ENCODE measurements around the gene ARFGAP2.
"Not testable (repeated sequence)": the region's sequence is repeated elsewhere in the genome, so short reads cannot be mapped to it uniquely, and the experiment has no call there.

The ARFGAP2 gene

GRCh38 chr11:47207459-47207858, 30.8 kb upstream of the ARFGAP2 start:
- Histone ChIP-seq H3K4me2 (ENCODE audit: low read depth, low read length, poor library complexity, severe bottlenecking) (no peak overlapping the region), H3K4me3 (ENCODE audit: insufficient read depth, low read length, poor library complexity, severe bottlenecking) (no peak overlapping the region), H3K36me3 (ENCODE audit: low read length) (no peaks in the 10 kb centered on the region), H3K9me3 (ENCODE audit: insufficient read depth, low read length) (no peaks in the 10 kb centered on the region), H3K79me2 (ENCODE audit: insufficient read depth, low read length) (no peaks in the 10 kb centered on the region), H3K9me2 (replicated peaks; ENCODE audit: insufficient read depth, low read length) (no peaks in the 10 kb centered on the region), H3K9ac (ENCODE audit: low read length) (no peak overlapping the region), H3K27me3 (ENCODE audit: low read length) (no peaks in the 10 kb centered on the region), H3F3A (ENCODE audit: insufficient read depth) (no peaks in the 10 kb centered on the region), H4K20me1 (ENCODE audit: low read depth, low read length) (no peaks in the 10 kb centered on the region), H3K27ac (ENCODE audit: low read depth, low read length) (no peak overlapping the region), H2AFZ (ENCODE audit: low read depth, low read length, severe bottlenecking) (no peak overlapping the region)
- no peak for TF ChIP-seq EZH2phosphoT487 (conservative IDR thresholded peaks at IDR 0.05; ENCODE audit: low read length)
- TF ChIP-seq, protein P1, sequence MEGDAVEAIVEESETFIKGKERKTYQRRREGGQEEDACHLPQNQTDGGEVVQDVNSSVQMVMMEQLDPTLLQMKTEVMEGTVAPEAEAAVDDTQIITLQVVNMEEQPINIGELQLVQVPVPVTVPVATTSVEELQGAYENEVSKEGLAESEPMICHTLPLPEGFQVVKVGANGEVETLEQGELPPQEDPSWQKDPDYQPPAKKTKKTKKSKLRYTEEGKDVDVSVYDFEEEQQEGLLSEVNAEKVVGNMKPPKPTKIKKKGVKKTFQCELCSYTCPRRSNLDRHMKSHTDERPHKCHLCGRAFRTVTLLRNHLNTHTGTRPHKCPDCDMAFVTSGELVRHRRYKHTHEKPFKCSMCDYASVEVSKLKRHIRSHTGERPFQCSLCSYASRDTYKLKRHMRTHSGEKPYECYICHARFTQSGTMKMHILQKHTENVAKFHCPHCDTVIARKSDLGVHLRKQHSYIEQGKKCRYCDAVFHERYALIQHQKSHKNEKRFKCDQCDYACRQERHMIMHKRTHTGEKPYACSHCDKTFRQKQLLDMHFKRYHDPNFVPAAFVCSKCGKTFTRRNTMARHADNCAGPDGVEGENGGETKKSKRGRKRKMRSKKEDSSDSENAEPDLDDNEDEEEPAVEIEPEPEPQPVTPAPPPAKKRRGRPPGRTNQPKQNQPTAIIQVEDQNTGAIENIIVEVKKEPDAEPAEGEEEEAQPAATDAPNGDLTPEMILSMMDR (IDR thresholded peaks at IDR 0.05; ENCODE audit: insufficient read depth, low read length, poor library complexity, severe bottlenecking) = no peak

- H2AFZ ChIP-seq (ENCODE audit: low read depth, low read length, severe bottlenecking); H3K27me3 ChIP-seq (ENCODE audit: low read length); H3K4me2 ChIP-seq (ENCODE audit: low read depth, low read length, poor library complexity, severe bottlenecking); H4K20me1 ChIP-seq (ENCODE audit: low read depth, low read length); H3K27ac ChIP-seq (ENCODE audit: low read depth, low read length); H3K9ac ChIP-seq (ENCODE audit: low read length); H3F3A ChIP-seq (ENCODE audit: insufficient read depth); H3K9me2 ChIP-seq (replicated peaks; ENCODE audit: insufficient read depth, low read length); H3K36me3 ChIP-seq (ENCODE audit: low read length); H3K79me2 ChIP-seq (ENCODE audit: insufficient read depth, low read length); H3K9me3 ChIP-seq (ENCODE audit: insufficient read depth, low read length); H3K4me3 ChIP-seq (ENCODE audit: insufficient read depth, low read length, poor library complexity, severe bottlenecking): not testable (repeated sequence)
Measured at GRCh38 chr11:47206577-47206976, 29.9 kb upstream of the ARFGAP2 start.

DNA sequence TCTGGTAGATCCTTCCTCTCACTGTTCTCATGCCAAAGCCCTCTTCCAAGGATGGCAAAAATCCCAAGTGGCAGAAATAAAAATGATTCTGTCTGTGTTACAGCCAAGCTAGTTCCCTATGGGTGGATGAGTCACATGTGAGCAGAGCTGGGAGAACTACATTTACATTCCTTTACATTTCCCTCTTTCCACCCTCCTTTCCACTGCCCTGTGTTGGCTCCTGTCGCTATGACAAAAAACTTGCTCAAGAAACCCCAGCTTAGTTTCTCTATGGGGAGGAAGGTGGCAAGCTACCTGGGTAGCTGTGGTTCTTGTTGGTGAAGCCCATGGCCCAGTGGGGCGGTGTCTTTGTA, 27.9 kb upstream of the ARFGAP2 start:
- Histone ChIP-seq H3K79me2 (ENCODE audit: insufficient read depth, low read length) (no peaks in the 10 kb centered on the region), H3K4me3 (ENCODE audit: insufficient read depth, low read length, poor library complexity, severe bottlenecking) (no peak overlapping the region), H3K9me2 (replicated peaks; ENCODE audit: insufficient read depth, low read length) (no peaks in the 10 kb centered on the region), H3K9ac (ENCODE audit: low read length) (no peak overlapping the region), H3K9me3 (ENCODE audit: insufficient read depth, low read length) (no peaks in the 10 kb centered on the region), H3K27ac (ENCODE audit: low read depth, low read length) (no peak overlapping the region), H3K36me3 (ENCODE audit: low read length) (no peaks in the 10 kb centered on the region), H2AFZ (ENCODE audit: low read depth, low read length, severe bottlenecking) (no peak overlapping the region), H3F3A (ENCODE audit: insufficient read depth) (no peaks in the 10 kb centered on the region), H4K20me1 (ENCODE audit: low read depth, low read length) (no peaks in the 10 kb centered on the region), H3K27me3 (ENCODE audit: low read length) (no peaks in the 10 kb centered on the region), H3K4me2 (ENCODE audit: low read depth, low read length, poor library complexity, severe bottlenecking) (no peak overlapping the region)
- TF ChIP-seq, protein P1 (IDR thresholded peaks at IDR 0.05; ENCODE audit: insufficient read depth, low read length, poor library complexity, severe bottlenecking) = no peak
- TF ChIP-seq EZH2phosphoT487 (conservative IDR thresholded peaks at IDR 0.05; ENCODE audit: low read length) = no peak

DNA sequence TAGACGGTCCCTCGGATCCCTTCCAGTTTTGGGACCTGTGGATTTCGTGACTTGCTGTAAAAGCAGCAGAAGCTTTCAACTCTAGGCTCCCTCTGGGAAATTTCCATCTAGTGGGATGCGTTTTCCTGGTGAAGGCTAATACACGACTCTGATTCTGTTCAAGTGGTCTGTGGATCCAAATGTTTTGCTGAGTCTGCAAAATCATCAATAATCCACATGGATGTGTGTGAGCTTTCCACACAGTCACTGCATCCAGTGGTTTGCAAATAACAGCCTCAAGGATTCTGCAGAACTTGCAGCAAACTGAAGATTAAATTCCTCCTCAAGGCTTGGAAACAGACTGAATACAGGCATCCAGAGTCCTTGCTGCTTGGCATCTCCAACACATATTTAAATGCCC, 25.9 kb upstream of the ARFGAP2 start:
- Histone ChIP-seq H3K9ac (ENCODE audit: low read length) (no peak overlapping the region), H2AFZ (ENCODE audit: low read depth, low read length, severe bottlenecking) (no peak overlapping the region), H3K36me3 (ENCODE audit: low read length) (no peaks in the 10 kb centered on the region), H3K9me3 (ENCODE audit: insufficient read depth, low read length) (no peaks in the 10 kb centered on the region), H3K27ac (ENCODE audit: low read depth, low read length) (no peak overlapping the region), H3K79me2 (ENCODE audit: insufficient read depth, low read length) (no peaks in the 10 kb centered on the region), H3K4me2 (ENCODE audit: low read depth, low read length, poor library complexity, severe bottlenecking) (no peak overlapping the region), H3K4me3 (ENCODE audit: insufficient read depth, low read length, poor library complexity, severe bottlenecking) (no peak overlapping the region), H3K9me2 (replicated peaks; ENCODE audit: insufficient read depth, low read length) (no peaks in the 10 kb centered on the region), H3K27me3 (ENCODE audit: low read length) (no peaks in the 10 kb centered on the region), H3F3A (ENCODE audit: insufficient read depth) (no peaks in the 10 kb centered on the region), H4K20me1 (ENCODE audit: low read depth, low read length) (no peaks in the 10 kb centered on the region)
- TF ChIP-seq, protein P1 (IDR thresholded peaks at IDR 0.05; ENCODE audit: insufficient read depth, low read length, poor library complexity, severe bottlenecking) = no peak
- TF ChIP-seq EZH2phosphoT487 (conservative IDR thresholded peaks at IDR 0.05; ENCODE audit: low read length) = no peak

Measured in SU-DHL-6 (cell line).